ENCODE data around the gene ASTN2. TPM values are rescaled to one million over a fixed set of nuclear protein-coding genes. Genes with fewer than 3 reads are reported as not detected.
A peak's percentile ranks its signal among the peaks of the same experiment; 100 is the strongest.

ASTN2 gene
- total RNA-seq, 1 experiment from 2014 or later: 6.8 TPM

- no peak for DNase-seq (ENCODE audit: low spot score)
These were observed 579 bp upstream of the ASTN2 start for GRCh38 chr9:117415358-117415914.

DNA sequence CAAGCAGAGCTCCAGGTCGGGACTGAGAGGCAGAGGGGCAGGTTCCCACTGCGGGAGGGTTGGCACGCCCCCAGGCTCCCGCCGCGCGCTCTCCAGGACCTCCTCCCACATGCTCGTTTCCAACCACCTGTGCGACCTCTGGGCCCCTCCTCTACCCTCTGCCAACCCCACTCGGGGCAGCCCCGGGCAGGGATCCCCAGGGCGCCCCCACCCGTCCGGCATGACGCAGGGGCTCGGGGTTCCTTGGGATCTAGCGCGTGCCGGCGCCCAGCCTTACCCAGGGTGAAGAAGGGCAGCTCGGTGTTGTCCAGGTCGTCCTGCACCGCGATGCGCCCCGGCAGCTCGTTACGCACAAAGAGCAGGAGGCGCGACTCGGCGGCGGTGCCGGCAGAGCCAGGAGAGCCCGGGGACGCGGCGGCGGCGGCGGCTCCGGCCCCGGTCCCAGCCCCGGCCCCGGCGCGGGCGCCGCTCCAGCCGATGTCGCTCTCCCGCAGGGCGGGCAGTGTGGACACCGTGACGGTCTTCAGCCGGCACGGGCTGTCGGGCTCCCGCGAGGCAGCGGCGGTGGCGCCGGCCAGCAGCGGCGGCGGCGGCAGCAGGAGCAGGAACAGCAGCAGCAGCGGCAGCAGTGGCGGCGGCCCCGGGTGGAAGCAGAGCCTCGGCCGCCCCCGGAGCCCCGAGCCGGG lies 494 bp downstream of the ASTN2 start:
- no peak for DNase-seq (ENCODE audit: low spot score)

GRCh38 chr9:117413346-117414219 lies 1.3 kb downstream of the ASTN2 start:
- no peak for DNase-seq (ENCODE audit: low spot score)

DNA sequence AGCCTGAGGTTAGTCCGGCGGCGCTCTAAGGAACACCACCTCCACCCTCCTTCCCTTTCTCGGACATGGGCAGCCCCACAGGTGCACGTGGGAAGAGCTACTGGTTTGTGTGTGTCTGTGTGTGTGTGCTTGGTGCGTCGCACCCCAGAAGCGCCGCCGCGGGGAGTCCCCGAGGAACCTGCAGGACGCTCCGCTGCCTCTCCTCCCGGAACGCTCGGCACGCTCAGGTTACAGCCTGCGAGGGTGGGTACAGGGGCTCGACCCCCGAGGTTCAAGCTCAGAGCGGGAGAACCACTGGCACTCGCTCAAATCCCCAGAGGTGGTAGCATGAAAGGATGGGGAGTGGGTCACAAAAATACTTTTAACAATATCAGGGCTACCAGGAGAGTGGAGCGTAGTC lies 2.0 kb downstream of the ASTN2 start:
- DNase-seq (ENCODE audit: low spot score): no peak

- no peak for DNase-seq (ENCODE audit: low spot score)
These were observed 2.7 kb downstream of the ASTN2 start for GRCh38 chr9:117412006-117412715.

DNA sequence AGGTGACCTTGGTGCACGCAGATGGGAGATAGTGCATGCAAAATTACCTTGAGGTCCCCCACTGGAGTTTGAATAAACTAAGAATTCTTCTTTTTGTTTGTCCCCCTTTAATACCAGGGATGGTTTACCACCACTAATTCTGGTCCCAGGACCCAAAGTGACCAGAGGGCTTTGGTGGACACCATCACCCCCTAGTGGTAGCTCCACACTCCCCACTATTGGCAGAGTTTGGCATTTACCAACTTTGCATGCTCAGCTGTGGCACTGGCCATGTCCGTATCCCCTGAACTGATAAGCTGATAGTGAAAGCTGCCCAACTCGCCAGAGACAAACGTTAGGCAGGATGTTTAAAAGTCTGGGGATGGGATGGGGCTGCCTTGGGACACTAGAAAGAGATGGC lies 3.3 kb downstream of the ASTN2 start:
- DNase-seq (ENCODE audit: low spot score): peak; percentile 35

- no peak for DNase-seq (ENCODE audit: low spot score)
These were observed 5.5 kb downstream of the ASTN2 start for GRCh38 chr9:117409321-117409720.

DNA sequence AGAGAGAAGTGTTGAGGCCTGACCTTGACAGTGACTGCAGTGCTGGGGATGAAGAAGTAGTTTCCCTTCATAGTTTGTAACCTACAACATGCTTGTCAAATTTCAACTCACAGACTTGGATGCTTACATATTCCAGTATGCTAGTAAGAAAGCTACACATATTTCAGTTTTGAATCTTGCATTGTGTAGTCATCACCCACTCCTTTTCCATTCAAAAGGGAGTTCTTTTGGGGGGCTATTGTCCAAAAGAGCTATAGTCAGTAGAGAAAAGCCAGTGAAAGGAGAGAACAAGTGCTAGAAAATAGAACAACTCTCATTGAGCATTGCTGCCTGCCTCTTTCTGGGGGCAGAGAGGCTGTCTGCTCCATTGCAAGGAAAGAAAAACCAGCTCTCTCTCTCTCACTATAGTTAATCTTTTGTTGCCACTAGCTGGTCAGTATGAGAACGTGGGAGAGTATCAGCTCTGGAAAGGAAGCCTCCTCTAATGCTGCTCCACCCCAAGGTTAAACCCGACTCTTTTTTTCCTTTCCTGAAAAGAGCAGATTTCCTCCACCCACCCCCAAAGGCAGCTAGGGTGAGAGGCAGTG lies 7.3 kb downstream of the ASTN2 start:
- DNase-seq (ENCODE audit: low spot score): no peak

- DNase-seq (ENCODE audit: low spot score): no peak
These were observed 8.7 kb downstream of the ASTN2 start for GRCh38 chr9:117405950-117406705.

DNA sequence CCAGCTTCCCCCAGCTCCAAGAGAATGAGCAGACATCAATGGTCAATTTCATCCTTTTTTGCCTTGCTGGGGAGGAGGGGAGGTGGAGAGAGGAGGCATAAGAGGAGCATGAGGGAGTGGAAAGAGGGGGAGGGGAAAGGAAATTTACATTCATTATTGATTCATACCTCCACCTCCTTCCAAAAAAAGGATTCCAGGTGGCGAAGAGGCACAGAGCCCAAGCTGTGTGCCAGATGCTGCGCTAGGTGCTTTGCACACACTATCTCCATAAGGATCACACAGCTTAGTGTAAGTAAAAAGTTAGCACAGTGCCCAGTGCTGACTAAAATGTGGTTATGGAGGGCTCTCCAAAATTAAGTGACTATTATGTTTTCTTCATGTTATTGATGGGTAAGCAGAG lies 11.0 kb downstream of the ASTN2 start:
- DNase-seq (ENCODE audit: low spot score): no peak

GRCh38 chr9:117403403-117403811 lies 11.4 kb downstream of the ASTN2 start:
- no peak for DNase-seq (ENCODE audit: low spot score)

DNA sequence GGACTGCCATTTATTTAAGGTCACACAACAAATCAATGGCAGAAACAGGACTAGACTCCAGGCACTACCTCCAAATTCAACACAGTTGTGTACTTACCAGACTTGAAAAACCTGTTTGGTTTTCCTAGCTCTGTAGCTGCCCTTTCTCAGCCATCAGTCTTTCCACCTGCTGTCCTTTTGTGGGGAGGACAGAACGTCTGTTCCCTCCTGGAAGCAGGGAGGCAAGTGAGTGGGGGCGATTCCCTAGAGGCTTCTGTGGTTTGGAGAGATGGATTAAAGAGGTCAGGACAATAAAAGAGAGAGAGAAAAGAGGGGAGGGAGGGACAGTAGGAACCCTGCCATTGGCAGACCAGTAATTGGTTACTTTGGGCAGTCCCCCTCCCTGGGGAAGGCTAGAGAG lies 14.7 kb downstream of the ASTN2 start:
- no peak for DNase-seq (ENCODE audit: low spot score)

GRCh38 chr9:117395151-117395650 lies 19.7 kb downstream of the ASTN2 start:
- no peak for DNase-seq (ENCODE audit: low spot score)

DNA sequence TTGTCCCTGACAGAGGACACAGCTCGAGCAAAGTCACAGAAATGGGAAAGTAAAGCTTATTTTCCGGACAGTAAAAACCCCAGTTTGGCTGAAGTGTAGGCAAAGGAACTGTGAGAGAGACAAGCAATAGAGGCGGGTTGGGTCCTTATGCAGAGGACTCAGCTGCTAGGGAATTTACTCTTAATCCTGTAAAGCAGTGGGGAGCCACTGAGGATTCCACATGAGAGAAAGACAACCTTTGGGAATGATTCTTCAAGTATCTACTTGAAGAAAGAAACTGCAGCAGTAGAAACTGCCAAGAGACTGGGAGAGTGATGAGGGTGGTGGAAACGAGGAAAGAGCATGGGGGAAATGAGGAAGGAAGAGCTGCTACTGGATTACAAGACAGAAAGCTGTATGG lies 20.2 kb downstream of the ASTN2 start:
- DNase-seq (ENCODE audit: low spot score): no peak

GRCh38 chr9:117392992-117393391 lies 21.9 kb downstream of the ASTN2 start:
- no peak for DNase-seq (ENCODE audit: low spot score)

GRCh38 chr9:117387422-117387821 lies 27.4 kb downstream of the ASTN2 start:
- no peak for DNase-seq (ENCODE audit: low spot score)

GRCh38 chr9:117379341-117379740 lies 35.5 kb downstream of the ASTN2 start:
- DNase-seq (ENCODE audit: low spot score): no peak

DNA sequence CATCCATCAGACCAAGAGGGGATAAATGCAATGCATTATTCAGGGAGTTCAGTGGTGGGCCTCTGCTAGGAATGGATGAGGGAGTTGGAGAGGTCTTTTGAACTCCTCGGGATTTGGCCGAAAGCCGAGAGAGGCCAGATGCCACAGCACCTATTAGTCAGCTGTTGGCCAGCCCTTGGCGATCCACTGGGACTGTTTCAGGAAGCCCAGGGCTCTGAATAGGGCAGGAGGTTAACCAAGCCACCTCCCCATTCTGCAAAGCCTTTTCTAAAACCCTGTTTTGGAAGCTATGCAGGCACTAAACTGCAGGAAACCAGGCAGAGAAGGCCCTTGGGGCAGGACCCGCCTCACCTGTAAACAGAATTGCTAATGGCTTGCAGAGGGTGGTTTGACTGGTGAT lies 37.8 kb downstream of the ASTN2 start:
- DNase-seq (ENCODE audit: low spot score): no peak

DNA sequence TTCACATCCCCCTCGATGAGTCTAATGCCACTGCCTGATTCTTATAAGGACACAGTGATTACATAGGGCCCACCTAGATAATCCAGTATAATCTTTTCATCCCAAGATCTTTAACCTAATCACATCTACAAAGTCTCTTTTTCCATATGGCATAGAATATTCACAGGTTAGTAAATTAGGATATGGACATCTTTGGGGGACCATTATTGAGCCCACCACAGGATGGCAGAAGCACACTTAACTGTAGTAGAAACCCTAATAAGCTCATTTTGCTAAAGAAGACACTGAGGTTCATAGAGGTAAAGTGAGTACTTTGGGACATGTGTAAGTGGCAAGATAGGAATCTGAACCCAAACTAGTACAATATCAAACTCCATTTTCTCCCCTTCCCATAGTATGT lies 38.9 kb downstream of the ASTN2 start:
- no peak for DNase-seq (ENCODE audit: low spot score)

- DNase-seq (ENCODE audit: low spot score): no peak
These were observed 40.7 kb downstream of the ASTN2 start for GRCh38 chr9:117374076-117374725.

Data from H4 (cell line).